GM18519 (cell line): ENCODE data around the gene PTGFR.

ENCODE experiments used
- ATAC-seq: cut with Tn5 transposase; IDR thresholded peaks from one replicate; pipeline ENCODE4 v1.9.1; 2021; ENCODE audit warnings: mild to moderate bottlenecking, moderate library complexity; ENCODE audit not compliant: unreplicated experiment, low FRiP score

Gene PTGFR

GRCh38 chr1:78577257-78578100 lies 86.7 kb downstream of the PTGFR start:
- ATAC-seq = no peak

- ATAC-seq = no peak
These were observed 95.8 kb downstream of the PTGFR start for GRCh38 chr1:78586572-78586971.

- ATAC-seq = no peak
These were observed 96.4 kb downstream of the PTGFR start for GRCh38 chr1:78587211-78587610.
